ENCODE results near the gene PRSS48.
"Not testable (repeated sequence)": the region's sequence is repeated elsewhere in the genome, so short reads cannot be mapped to it uniquely, and the experiment has no call there.

The PRSS48 gene

DNA sequence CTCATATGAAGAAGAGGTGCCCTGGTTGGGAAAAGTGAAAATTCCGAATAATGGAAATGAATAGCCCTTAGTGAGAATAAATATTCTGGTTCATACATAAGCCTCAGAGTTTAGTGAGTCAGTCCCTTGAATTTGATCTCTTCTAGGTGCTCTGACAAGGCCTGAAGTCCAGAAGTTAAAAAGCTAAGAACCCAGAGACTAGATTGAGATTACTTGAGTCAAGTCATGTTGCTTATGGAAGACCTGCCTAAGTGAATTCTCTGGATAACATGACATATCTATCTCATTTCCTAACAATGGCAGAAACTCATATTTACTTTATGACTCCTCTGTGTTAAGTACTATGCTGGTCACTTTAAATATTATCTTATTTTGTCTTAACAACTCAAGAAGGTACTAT, 10.5 kb upstream of the PRSS48 start:
- Histone ChIP-seq H3K4me1 (ENCODE audit: insufficient read depth, low read length) (peaks cover 9% of the 10 kb centered on the region), H3K9ac (ENCODE audit: low read length) (no peak overlapping the region), H3K27me3 (ENCODE audit: control insufficient read depth in 1 of 2, insufficient read depth in 2 of 2, low read length in 2 of 2) (no peaks in the 10 kb centered on the region), H3K27ac (ENCODE audit: low read depth, low read length) (no peak overlapping the region), H3K36me3 (ENCODE audit: insufficient read depth, low read length) (no peaks in the 10 kb centered on the region), H3K4me3 (ENCODE audit: low read depth in 1 of 2, low read length in 2 of 2) (no peak overlapping the region), H3K9me3 (ENCODE audit: low read length) (no peaks in the 10 kb centered on the region)

- Histone ChIP-seq H3K27ac (ENCODE audit: low read depth, low read length) (no peak overlapping the region), H3K9me3 (ENCODE audit: low read length) (no peaks in the 10 kb centered on the region), H3K4me3 (ENCODE audit: low read depth in 1 of 2, low read length in 2 of 2) (no peak overlapping the region), H3K4me1 (ENCODE audit: insufficient read depth, low read length) (peaks cover 8% of the 10 kb centered on the region), H3K9ac (ENCODE audit: low read length) (no peak overlapping the region), H3K27me3 (ENCODE audit: control insufficient read depth in 1 of 2, insufficient read depth in 2 of 2, low read length in 2 of 2) (no peaks in the 10 kb centered on the region), H3K36me3 (ENCODE audit: insufficient read depth, low read length) (no peaks in the 10 kb centered on the region)
These were observed 9.9 kb upstream of the PRSS48 start for GRCh38 chr4:151267104-151267503.

- Histone ChIP-seq H3K4me3 (ENCODE audit: low read depth in 1 of 2, low read length in 2 of 2) (no peak overlapping the region), H3K9ac (ENCODE audit: low read length) (no peak overlapping the region), H3K9me3 (ENCODE audit: low read length) (no peaks in the 10 kb centered on the region), H3K36me3 (ENCODE audit: insufficient read depth, low read length) (no peaks in the 10 kb centered on the region), H3K27ac (ENCODE audit: low read depth, low read length) (no peak overlapping the region), H3K4me1 (ENCODE audit: insufficient read depth, low read length) (no peaks in the 10 kb centered on the region), H3K27me3 (ENCODE audit: control insufficient read depth in 1 of 2, insufficient read depth in 2 of 2, low read length in 2 of 2) (no peaks in the 10 kb centered on the region)
These were observed 9.0 kb upstream of the PRSS48 start for GRCh38 chr4:151267822-151268535.

- H3K36me3 ChIP-seq (ENCODE audit: insufficient read depth, low read length); H3K9me3 ChIP-seq (ENCODE audit: low read length); H3K27ac ChIP-seq (ENCODE audit: low read depth, low read length); H3K9ac ChIP-seq (ENCODE audit: low read length); H3K4me3 ChIP-seq (ENCODE audit: low read depth in 1 of 2, low read length in 2 of 2); H3K4me1 ChIP-seq (ENCODE audit: insufficient read depth, low read length); H3K27me3 ChIP-seq (ENCODE audit: control insufficient read depth in 1 of 2, insufficient read depth in 2 of 2, low read length in 2 of 2): not testable (repeated sequence)
These were observed 8.1 kb upstream of the PRSS48 start for GRCh38 chr4:151268905-151269304.

GRCh38 chr4:151284534-151285245, 7.7 kb downstream of the PRSS48 start:
- H3K27ac ChIP-seq (ENCODE audit: low read depth, low read length) = no peak overlapping the region

DNA sequence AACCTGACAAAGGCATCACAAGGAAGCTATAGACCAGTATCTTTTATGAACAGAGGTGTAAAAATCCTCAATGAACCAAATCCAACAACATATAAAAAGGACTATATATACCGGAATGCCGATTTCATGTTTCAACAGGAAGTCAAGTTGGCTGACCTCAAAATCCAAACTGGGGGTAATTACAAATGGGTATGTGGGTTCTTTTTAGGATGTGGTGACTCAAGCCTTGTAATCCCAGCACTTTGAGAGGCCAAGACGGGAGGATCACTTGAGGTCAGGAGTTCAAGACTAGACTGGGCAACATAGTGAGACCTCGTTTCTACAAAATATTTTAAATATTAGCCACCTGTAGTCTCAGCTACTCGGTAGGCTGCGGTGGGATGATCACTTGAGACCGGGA, 10.4 kb downstream of the PRSS48 start:
- H3K36me3 ChIP-seq (ENCODE audit: insufficient read depth, low read length) = no peaks in the 10 kb centered on the region
- H3K27me3 ChIP-seq (ENCODE audit: control insufficient read depth in 1 of 2, insufficient read depth in 2 of 2, low read length in 2 of 2) = no peaks in the 10 kb centered on the region
- H3K27ac ChIP-seq (ENCODE audit: low read depth, low read length) = no peak overlapping the region
- no peak overlapping the region for H3K9ac ChIP-seq (ENCODE audit: low read length)
- no peaks in the 10 kb centered on the region for H3K9me3 ChIP-seq (ENCODE audit: low read length)
- H3K4me1 ChIP-seq (ENCODE audit: insufficient read depth, low read length) = no peaks in the 10 kb centered on the region
- no peak overlapping the region for H3K4me3 ChIP-seq (ENCODE audit: low read depth in 1 of 2, low read length in 2 of 2)

More at GRCh38 chr4:151284534-151285245, 7.7 kb downstream of the PRSS48 start:
- Histone ChIP-seq H3K4me1 (ENCODE audit: insufficient read depth, low read length) (peaks cover 5% of the 10 kb centered on the region), H3K9me3 (ENCODE audit: low read length) (no peaks in the 10 kb centered on the region), H3K27me3 (ENCODE audit: control insufficient read depth in 1 of 2, insufficient read depth in 2 of 2, low read length in 2 of 2) (no peaks in the 10 kb centered on the region), H3K36me3 (ENCODE audit: insufficient read depth, low read length) (no peaks in the 10 kb centered on the region), H3K4me3 (ENCODE audit: low read depth in 1 of 2, low read length in 2 of 2) (no peak overlapping the region), H3K9ac (ENCODE audit: low read length) (no peak overlapping the region)

- Histone ChIP-seq H3K27ac (ENCODE audit: low read depth, low read length) (no peak overlapping the region), H3K4me1 (ENCODE audit: insufficient read depth, low read length) (peaks cover 5% of the 10 kb centered on the region), H3K27me3 (ENCODE audit: control insufficient read depth in 1 of 2, insufficient read depth in 2 of 2, low read length in 2 of 2) (no peaks in the 10 kb centered on the region), H3K4me3 (ENCODE audit: low read depth in 1 of 2, low read length in 2 of 2) (no peak overlapping the region), H3K9me3 (ENCODE audit: low read length) (no peaks in the 10 kb centered on the region), H3K9ac (ENCODE audit: low read length) (no peak overlapping the region), H3K36me3 (ENCODE audit: insufficient read depth, low read length) (no peaks in the 10 kb centered on the region)
These were observed 14.5 kb downstream of the PRSS48 start for GRCh38 chr4:151291485-151291884.

- H3K27me3 ChIP-seq (ENCODE audit: control insufficient read depth in 1 of 2, insufficient read depth in 2 of 2, low read length in 2 of 2) = no peaks in the 10 kb centered on the region
These were observed 15.1 kb downstream of the PRSS48 start for GRCh38 chr4:151292038-151292437.

GRCh38 chr4:151294833-151295496, 18.0 kb downstream of the PRSS48 start:
- Histone ChIP-seq H3K36me3 (ENCODE audit: insufficient read depth, low read length) (no peaks in the 10 kb centered on the region), H3K9me3 (ENCODE audit: low read length) (no peaks in the 10 kb centered on the region), H3K27ac (ENCODE audit: low read depth, low read length) (no peak overlapping the region), H3K27me3 (ENCODE audit: control insufficient read depth in 1 of 2, insufficient read depth in 2 of 2, low read length in 2 of 2) (no peaks in the 10 kb centered on the region), H3K4me1 (ENCODE audit: insufficient read depth, low read length) (peaks cover 5% of the 10 kb centered on the region), H3K9ac (ENCODE audit: low read length) (no peak overlapping the region), H3K4me3 (ENCODE audit: low read depth in 1 of 2, low read length in 2 of 2) (no peak overlapping the region)

More at GRCh38 chr4:151292038-151292437, 15.1 kb downstream of the PRSS48 start:
- Histone ChIP-seq H3K9me3 (ENCODE audit: low read length) (no peaks in the 10 kb centered on the region), H3K9ac (ENCODE audit: low read length) (no peak overlapping the region), H3K4me1 (ENCODE audit: insufficient read depth, low read length) (peaks cover 5% of the 10 kb centered on the region), H3K36me3 (ENCODE audit: insufficient read depth, low read length) (no peaks in the 10 kb centered on the region), H3K4me3 (ENCODE audit: low read depth in 1 of 2, low read length in 2 of 2) (no peak overlapping the region), H3K27ac (ENCODE audit: low read depth, low read length) (no peak overlapping the region)

DNA sequence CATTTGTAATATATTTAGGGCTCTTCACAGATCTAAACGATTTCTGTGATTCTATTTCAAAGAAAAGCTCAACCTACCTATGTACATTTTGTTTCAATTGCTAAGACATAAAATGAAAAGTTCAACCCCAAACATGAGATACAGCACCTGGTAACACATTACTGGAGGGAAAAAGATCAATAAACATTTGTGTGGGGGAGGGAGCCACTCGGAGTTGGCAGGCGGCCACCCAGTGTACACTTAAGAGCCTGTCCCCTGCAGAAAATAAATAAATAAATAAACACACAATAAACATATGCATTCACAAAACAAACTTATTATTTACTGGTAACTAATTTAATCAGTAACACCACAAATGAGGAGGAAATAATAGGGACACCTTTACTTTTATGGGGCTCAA, 19.3 kb downstream of the PRSS48 start:
- Histone ChIP-seq H3K9ac (ENCODE audit: low read length) (no peak overlapping the region), H3K27ac (ENCODE audit: low read depth, low read length) (no peak overlapping the region), H3K4me3 (ENCODE audit: low read depth in 1 of 2, low read length in 2 of 2) (no peak overlapping the region), H3K36me3 (ENCODE audit: insufficient read depth, low read length) (no peaks in the 10 kb centered on the region), H3K27me3 (ENCODE audit: control insufficient read depth in 1 of 2, insufficient read depth in 2 of 2, low read length in 2 of 2) (no peaks in the 10 kb centered on the region), H3K4me1 (ENCODE audit: insufficient read depth, low read length) (peaks cover 5% of the 10 kb centered on the region), H3K9me3 (ENCODE audit: low read length) (no peaks in the 10 kb centered on the region)

DNA sequence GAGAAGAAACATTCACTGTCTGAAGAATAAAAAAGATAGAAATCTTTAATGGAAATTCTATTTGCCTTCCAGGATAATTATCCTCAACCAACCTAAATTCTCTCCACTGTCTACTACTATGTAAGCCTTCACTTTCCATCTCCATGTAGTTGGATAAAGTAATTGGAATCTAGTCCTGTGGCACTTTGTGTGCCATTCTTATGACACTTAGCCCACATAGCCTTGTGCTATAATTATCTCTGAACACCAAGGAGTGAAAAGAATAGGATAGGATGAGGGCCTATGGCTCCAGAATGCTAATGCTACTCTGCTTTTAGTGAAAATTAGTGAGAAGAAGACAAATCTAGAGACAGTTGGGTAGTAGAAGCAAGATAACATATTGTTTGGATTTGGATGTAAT, 20.2 kb downstream of the PRSS48 start:
- H3K9ac ChIP-seq (ENCODE audit: low read length) = no peak overlapping the region
- H3K9me3 ChIP-seq (ENCODE audit: low read length) = no peaks in the 10 kb centered on the region
- H3K4me1 ChIP-seq (ENCODE audit: insufficient read depth, low read length) = peaks cover 6% of the 10 kb centered on the region
- H3K27me3 ChIP-seq (ENCODE audit: control insufficient read depth in 1 of 2, insufficient read depth in 2 of 2, low read length in 2 of 2) = no peaks in the 10 kb centered on the region
- no peak overlapping the region for H3K4me3 ChIP-seq (ENCODE audit: low read depth in 1 of 2, low read length in 2 of 2)
- no peaks in the 10 kb centered on the region for H3K36me3 ChIP-seq (ENCODE audit: insufficient read depth, low read length)
- H3K27ac ChIP-seq (ENCODE audit: low read depth, low read length) = no peak overlapping the region

Data from muscle layer of colon (tissue), 2 donors.